K562 (cell line): ENCODE results near the gene INSR. TPM values are rescaled to one million over a fixed set of nuclear protein-coding genes. Genes with fewer than 3 reads are reported as not detected.

Experiments used
- ATAC-seq: fragments of 200-7000 bp; cut with Tn5 transposase; 3 replicates; pipeline ENCODE4 v1.9.1; 2020; ENCODE audit warnings: moderate library complexity
- BruUV-seq: library from RNA; stranded (reverse); fragments of 400-500 nt; replicated peaks from 2 replicates; lab custom pipeline; 2021; lab: Mats Ljungman, UMichigan
- CTCF ChIA-PET: fragments of 300-600 bp; formaldehyde crosslinking; extraction: SDS; loops from one replicate; lab custom pipeline; 2021; ENCODE audit warnings: low intra/inter-chr PET ratio; lab: Yijun Ruan, JAX
- POLR2A ChIA-PET: fragments of 300-600, 350-650 bp; sonication (Branson Sonifier 250); formaldehyde crosslinking; extraction: SDS; loops from one replicate; lab custom pipeline; 2021; ENCODE audit warnings: antibody characterized with exemption, inconsistent platforms; lab: Yijun Ruan, JAX
- DNase-seq, 4 experiments: peaks; one replicate each; pipeline versions ENCODE4 v3.0.0 to v3.0.0-alpha.2; 2011 to 2018; ENCODE audit warnings: low spot score in 3 of 4, mixed read lengths in 3 of 4; ENCODE audit errors: extremely low read depth in 1 of 4
- FAIRE-seq: peaks from 2 replicates; lab custom pipeline; 2011; peaks lifted over from hg19 to GRCh38; lab: Jason Lieb, UNC
- H2AFZ ChIP-seq: 2 replicates; pipeline ENCODE4 v1.6.0; 2011; ENCODE audit warnings: low read depth, low read length, control low read depth, inconsistent platforms
- H3K27ac ChIP-seq: fragments of 200-600 bp; 3 replicates; pipeline ENCODE4 v1.8.0; 2011; ENCODE audit warnings: low read depth, mild to moderate bottlenecking, control low read depth, inconsistent platforms, low read length, moderate library complexity, mixed read lengths; ENCODE audit errors: extremely low read depth
- H3K27me3 ChIP-seq, 2 experiments: fragments of 300-600 bp in 1 of 2; 2 replicates in 1 of 2; 3 replicates in 1 of 2; pipeline versions ENCODE4 v1.6.0 to v1.8.0; 2011; ENCODE audit warnings: inconsistent platforms in 2 of 2, low read length in 2 of 2, mild to moderate bottlenecking in 1 of 2, mixed read lengths in 1 of 2, moderate library complexity in 1 of 2; ENCODE audit not compliant: control insufficient read depth in 2 of 2, insufficient read depth in 2 of 2
- H3K36me3 ChIP-seq: fragments of 300-600 bp; 3 replicates; pipeline ENCODE4 v1.8.0; 2011; ENCODE audit warnings: mild to moderate bottlenecking, low read length, inconsistent platforms; ENCODE audit not compliant: control insufficient read depth, insufficient read depth
- H3K4me1 ChIP-seq, 2 experiments: fragments of 200-600 bp in 1 of 2; replicated peaks in 1 of 2; 2 replicates in 1 of 2; 3 replicates in 1 of 2; pipeline versions ENCODE4 v1.5.1 to v1.8.0; 2011; ENCODE audit warnings: inconsistent platforms in 2 of 2, low read length in 2 of 2, mild to moderate bottlenecking in 1 of 2, mixed read lengths in 1 of 2, moderate library complexity in 1 of 2; ENCODE audit not compliant: control insufficient read depth in 2 of 2, insufficient read depth in 2 of 2
- H3K4me2 ChIP-seq: 2 replicates; pipeline ENCODE4 v1.6.1; 2011; ENCODE audit warnings: low read length, control low read depth, inconsistent platforms, mixed read lengths; ENCODE audit not compliant: insufficient read depth
- H3K4me3 ChIP-seq: fragments of 200-600 bp; sonication (generic), shearing (Covaris generic); 2 replicates; pipeline ENCODE4 v1.5.1; 2016; ENCODE audit warnings: control low read depth, inconsistent platforms
- H3K79me2 ChIP-seq: fragments of 200-600 bp; 3 replicates; pipeline ENCODE4 v1.8.0; 2011; ENCODE audit warnings: low read length, inconsistent platforms; ENCODE audit not compliant: control insufficient read depth, insufficient read depth
- H3K9ac ChIP-seq, 2 experiments: 2 replicates each; pipeline versions ENCODE4 v1.6.0 to v1.6.1; 2011; ENCODE audit warnings: low read depth in 2 of 2, low read length in 2 of 2, control low read depth in 1 of 2, inconsistent platforms in 1 of 2, mild to moderate bottlenecking in 1 of 2, mixed read lengths in 1 of 2; ENCODE audit not compliant: insufficient read depth in 1 of 2
- H3K9me1 ChIP-seq: one replicate; pipeline ENCODE4 v1.6.0; 2011; ENCODE audit warnings: inconsistent platforms, mild to moderate bottlenecking, low read length, moderate library complexity; ENCODE audit not compliant: control insufficient read depth, insufficient read depth
- H3K9me3 ChIP-seq: replicated peaks from 2 replicates; pipeline ENCODE4 v1.5.1; 2011; ENCODE audit warnings: low read depth, low read length, inconsistent platforms; ENCODE audit not compliant: control insufficient read depth, insufficient read depth
- H4K20me1 ChIP-seq: replicated peaks from 2 replicates; pipeline ENCODE4 v1.6.1; 2011; ENCODE audit warnings: low read length, inconsistent platforms, mixed read lengths; ENCODE audit not compliant: control insufficient read depth, insufficient read depth
- FOXP1 ChIP-seq: sonication (generic); formaldehyde crosslinking; IDR thresholded peaks from 2 replicates; pipeline ENCODE4 v1.8.0; 2022; ENCODE audit warnings: mild to moderate bottlenecking, missing genetic modification reagents
- HNRNPLL ChIP-seq: fragments of 200-400 bp; formaldehyde crosslinking; IDR thresholded peaks from 2 replicates; pipeline ENCODE4 v1.6.1; 2017; ENCODE audit warnings: low read length, low read depth, mild to moderate bottlenecking; ENCODE audit not compliant: poor library complexity, severe bottlenecking
- MAFK ChIP-seq: IDR thresholded peaks from 2 replicates; pipeline ENCODE4 v1.6.1; 2011; ENCODE audit warnings: low read length, improper control_type of control experiment
- RHOXF2B ChIP-seq: fragments of 250-450 bp; sonication (Bioruptor Pico); conservative IDR thresholded peaks from 2 replicates; pipeline ENCODE4 v1.5.1; 2021
- SMAD3 ChIP-seq: fragments of 450-650 bp; formaldehyde crosslinking; conservative IDR thresholded peaks from 2 replicates; pipeline ENCODE4 v1.4.0; 2020; ENCODE audit warnings: mild to moderate bottlenecking
- SNRNP70 ChIP-seq: fragments of 200-400 bp; formaldehyde crosslinking; optimal IDR thresholded peaks from 2 replicates; pipeline ENCODE3; 2017; ENCODE audit warnings: low read depth, low read length
- ZNF175 ChIP-seq: fragments of 200-800 bp; sonication (Bioruptor generic); IDR thresholded peaks from 2 replicates; pipeline ENCODE4 v1.6.1; 2016; ENCODE audit warnings: low read depth, mild to moderate bottlenecking, missing genetic modification characterization, missing compliant biosample characterization
- ZNF717 ChIP-seq: fragments of 250-450 bp; sonication (Bioruptor Pico); IDR thresholded peaks from 2 replicates; pipeline ENCODE4 v1.5.0; 2021
- WGBS: fragments of 100-300 bp; shearing (Covaris generic); methylation state at CpG from one replicate; pipeline ENCODE4 v1.1.6; 2016; ENCODE audit warnings: low coverage, mixed read lengths; ENCODE audit not compliant: insufficient coverage; ENCODE audit errors: missing lambda C conversion rate; 5-methylcytosine and 5-hydroxymethylcytosine counted together
- in situ Hi-C: fragments of 300-500 bp; cut with MboI; formaldehyde crosslinking; loops from 4 replicates; pipeline ENCODE4 v1.15.0; 2018; ENCODE audit warnings: inconsistent platforms, mixed read lengths
- intact Hi-C: fragments of 100-400 bp; cut with micrococcal nuclease; formaldehyde crosslinking; loops from 2 replicates; pipeline ENCODE4 v1.14.2; 2022
- polyA plus RNA-seq, 8 experiments: library from polyadenylated mRNA; depleted of rRNA in 4 of 8; stranded (reverse) in 5 of 8; unstranded in 3 of 8; fragments of >200 nt; fragmentation: Nextera tagmentation in 2 of 8; fragmentation: Illumina TruSeq in 1 of 8; extraction: Ambion mirVana in 2 of 8; extraction: Trizol in 1 of 8; gene quantifications; 2 replicates each; pipeline versions ENCODE4 v1.2.1 to v1.2.3, GENCODE V29; 2011 to 2014; ENCODE audit warnings: inconsistent platforms in 1 of 8, missing spikeins in 1 of 8
- total RNA-seq, 7 experiments: library from RNA; depleted of rRNA in 6 of 7; stranded (reverse); fragments of >200 nt in 6 of 7; fragmentation: Illumina TruSeq in 2 of 7; extraction: Trizol in 2 of 7; gene quantifications; 2 replicates each; pipeline versions ENCODE4 v1.2.1 to v1.2.3, GENCODE V29; 2011 to 2021; ENCODE audit warnings: low replicate concordance in 1 of 7
- TF ChIP-seq, protein P1 (sequence below): fragments of 450-650 bp; IDR thresholded peaks from 2 replicates; pipeline ENCODE4 v1.6.1; 2016
- TF ChIP-seq, protein P2 (sequence below): sonication (generic); formaldehyde crosslinking; IDR thresholded peaks from 2 replicates; pipeline ENCODE4 v1.8.1; 2023; ENCODE audit warnings: missing genetic modification reagents, mild to moderate bottlenecking, borderline replicate concordance
- TF ChIP-seq, protein P3 (sequence below): fragments of 250-450 bp; sonication (Bioruptor Pico); IDR thresholded peaks from 2 replicates; pipeline ENCODE4 v1.5.0; 2021
- TF ChIP-seq, protein P4 (sequence below): fragments of 450-650 bp; IDR thresholded peaks from 2 replicates; pipeline ENCODE4 v1.6.1; 2018; ENCODE audit not compliant: partially characterized antibody

INSR gene
- total and polyA plus RNA-seq, 9 of the 15 experiments (the other 6 are each of a cell fraction or from before 2014, with no cell fraction given) = 0.04 to 0.88 (median 0.41) TPM

DNA sequence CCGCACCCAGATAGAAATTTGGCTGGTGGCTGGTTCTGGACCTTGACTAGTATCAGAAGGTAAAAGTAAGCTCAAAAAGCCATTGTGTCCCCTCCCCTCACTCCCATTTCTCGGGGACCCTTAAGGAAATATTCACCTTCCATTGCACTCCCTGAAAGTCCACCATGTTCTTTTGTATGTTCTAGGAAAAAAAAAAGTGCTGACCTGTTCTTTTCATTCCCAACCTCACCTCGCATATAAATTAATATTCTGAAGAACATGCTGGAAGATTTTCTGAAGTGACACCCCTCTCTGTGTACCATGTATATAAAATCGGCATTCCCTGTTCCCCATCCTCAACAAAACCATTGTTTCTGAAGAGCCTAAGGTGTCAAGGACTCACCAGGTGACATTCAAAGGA, 181.5 kb downstream of the INSR start:
- Histone ChIP-seq H3K79me2 (no peaks in the 10 kb centered on the region), H3K4me3 (no peak overlapping the region), H3K27me3 (peaks cover 27 to 50% of the 10 kb centered on the region in 2 experiments; a peak in 4 of 5 replicates), H2AFZ (no peak overlapping the region), H3K9me3 (no peaks in the 10 kb centered on the region), H3K4me1 (no peaks in the 10 kb centered on the region), H3K36me3 (no peaks in the 10 kb centered on the region), H3K9me1 (no peaks in the 10 kb centered on the region), H3K4me2 (no peak overlapping the region), H4K20me1 (no peaks in the 10 kb centered on the region), H3K9ac (no peak overlapping the region), H3K27ac (no peak overlapping the region)
- ChIA-PET CTCF (no interaction called here), POLR2A (no interaction called here)
- no peak for ATAC-seq
- intact Hi-C loops = no loop called here
- no TSS peak for BruUV-seq
- DNase-seq = no peak
- 0% methylated on average over 4 of the region's 4 CpGs for WGBS
- FAIRE-seq = no peak
- in situ Hi-C loops = no loop called here
- no peak for TF ChIP-seq SNRNP70
- no peak for TF ChIP-seq HNRNPLL
- TF ChIP-seq ZNF175 (CRISPR knock-in tag) = no peak
- no peak for TF ChIP-seq ZNF717 (CRISPR knock-in tag)
- TF ChIP-seq, protein P1, sequence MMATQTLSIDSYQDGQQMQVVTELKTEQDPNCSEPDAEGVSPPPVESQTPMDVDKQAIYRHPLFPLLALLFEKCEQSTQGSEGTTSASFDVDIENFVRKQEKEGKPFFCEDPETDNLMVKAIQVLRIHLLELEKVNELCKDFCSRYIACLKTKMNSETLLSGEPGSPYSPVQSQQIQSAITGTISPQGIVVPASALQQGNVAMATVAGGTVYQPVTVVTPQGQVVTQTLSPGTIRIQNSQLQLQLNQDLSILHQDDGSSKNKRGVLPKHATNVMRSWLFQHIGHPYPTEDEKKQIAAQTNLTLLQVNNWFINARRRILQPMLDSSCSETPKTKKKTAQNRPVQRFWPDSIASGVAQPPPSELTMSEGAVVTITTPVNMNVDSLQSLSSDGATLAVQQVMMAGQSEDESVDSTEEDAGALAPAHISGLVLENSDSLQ = no peak
- TF ChIP-seq, protein P2, sequence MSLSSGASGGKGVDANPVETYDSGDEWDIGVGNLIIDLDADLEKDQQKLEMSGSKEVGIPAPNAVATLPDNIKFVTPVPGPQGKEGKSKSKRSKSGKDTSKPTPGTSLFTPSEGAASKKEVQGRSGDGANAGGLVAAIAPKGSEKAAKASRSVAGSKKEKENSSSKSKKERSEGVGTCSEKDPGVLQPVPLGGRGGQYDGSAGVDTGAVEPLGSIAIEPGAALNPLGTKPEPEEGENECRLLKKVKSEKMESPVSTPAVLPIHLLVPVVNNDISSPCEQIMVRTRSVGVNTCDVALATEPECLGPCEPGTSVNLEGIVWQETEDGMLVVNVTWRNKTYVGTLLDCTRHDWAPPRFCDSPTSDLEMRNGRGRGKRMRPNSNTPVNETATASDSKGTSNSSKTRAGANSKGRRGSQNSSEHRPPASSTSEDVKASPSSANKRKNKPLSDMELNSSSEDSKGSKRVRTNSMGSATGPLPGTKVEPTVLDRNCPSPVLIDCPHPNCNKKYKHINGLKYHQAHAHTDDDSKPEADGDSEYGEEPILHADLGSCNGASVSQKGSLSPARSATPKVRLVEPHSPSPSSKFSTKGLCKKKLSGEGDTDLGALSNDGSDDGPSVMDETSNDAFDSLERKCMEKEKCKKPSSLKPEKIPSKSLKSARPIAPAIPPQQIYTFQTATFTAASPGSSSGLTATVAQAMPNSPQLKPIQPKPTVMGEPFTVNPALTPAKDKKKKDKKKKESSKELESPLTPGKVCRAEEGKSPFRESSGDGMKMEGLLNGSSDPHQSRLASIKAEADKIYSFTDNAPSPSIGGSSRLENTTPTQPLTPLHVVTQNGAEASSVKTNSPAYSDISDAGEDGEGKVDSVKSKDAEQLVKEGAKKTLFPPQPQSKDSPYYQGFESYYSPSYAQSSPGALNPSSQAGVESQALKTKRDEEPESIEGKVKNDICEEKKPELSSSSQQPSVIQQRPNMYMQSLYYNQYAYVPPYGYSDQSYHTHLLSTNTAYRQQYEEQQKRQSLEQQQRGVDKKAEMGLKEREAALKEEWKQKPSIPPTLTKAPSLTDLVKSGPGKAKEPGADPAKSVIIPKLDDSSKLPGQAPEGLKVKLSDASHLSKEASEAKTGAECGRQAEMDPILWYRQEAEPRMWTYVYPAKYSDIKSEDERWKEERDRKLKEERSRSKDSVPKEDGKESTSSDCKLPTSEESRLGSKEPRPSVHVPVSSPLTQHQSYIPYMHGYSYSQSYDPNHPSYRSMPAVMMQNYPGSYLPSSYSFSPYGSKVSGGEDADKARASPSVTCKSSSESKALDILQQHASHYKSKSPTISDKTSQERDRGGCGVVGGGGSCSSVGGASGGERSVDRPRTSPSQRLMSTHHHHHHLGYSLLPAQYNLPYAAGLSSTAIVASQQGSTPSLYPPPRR (CRISPR knock-in tag) = no peak
- no peak for TF ChIP-seq RHOXF2B
- TF ChIP-seq FOXP1 (CRISPR knock-in tag) = no peak
- TF ChIP-seq, protein P3, sequence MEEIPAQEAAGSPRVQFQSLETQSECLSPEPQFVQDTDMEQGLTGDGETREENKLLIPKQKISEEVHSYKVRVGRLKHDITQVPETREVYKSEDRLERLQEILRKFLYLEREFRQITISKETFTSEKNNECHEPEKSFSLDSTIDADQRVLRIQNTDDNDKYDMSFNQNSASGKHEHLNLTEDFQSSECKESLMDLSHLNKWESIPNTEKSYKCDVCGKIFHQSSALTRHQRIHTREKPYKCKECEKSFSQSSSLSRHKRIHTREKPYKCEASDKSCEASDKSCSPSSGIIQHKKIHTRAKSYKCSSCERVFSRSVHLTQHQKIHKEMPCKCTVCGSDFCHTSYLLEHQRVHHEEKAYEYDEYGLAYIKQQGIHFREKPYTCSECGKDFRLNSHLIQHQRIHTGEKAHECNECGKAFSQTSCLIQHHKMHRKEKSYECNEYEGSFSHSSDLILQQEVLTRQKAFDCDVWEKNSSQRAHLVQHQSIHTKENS (CRISPR knock-in tag) = no peak
- no peak for TF ChIP-seq SMAD3 (CRISPR knock-in tag)
- TF ChIP-seq, protein P4, sequence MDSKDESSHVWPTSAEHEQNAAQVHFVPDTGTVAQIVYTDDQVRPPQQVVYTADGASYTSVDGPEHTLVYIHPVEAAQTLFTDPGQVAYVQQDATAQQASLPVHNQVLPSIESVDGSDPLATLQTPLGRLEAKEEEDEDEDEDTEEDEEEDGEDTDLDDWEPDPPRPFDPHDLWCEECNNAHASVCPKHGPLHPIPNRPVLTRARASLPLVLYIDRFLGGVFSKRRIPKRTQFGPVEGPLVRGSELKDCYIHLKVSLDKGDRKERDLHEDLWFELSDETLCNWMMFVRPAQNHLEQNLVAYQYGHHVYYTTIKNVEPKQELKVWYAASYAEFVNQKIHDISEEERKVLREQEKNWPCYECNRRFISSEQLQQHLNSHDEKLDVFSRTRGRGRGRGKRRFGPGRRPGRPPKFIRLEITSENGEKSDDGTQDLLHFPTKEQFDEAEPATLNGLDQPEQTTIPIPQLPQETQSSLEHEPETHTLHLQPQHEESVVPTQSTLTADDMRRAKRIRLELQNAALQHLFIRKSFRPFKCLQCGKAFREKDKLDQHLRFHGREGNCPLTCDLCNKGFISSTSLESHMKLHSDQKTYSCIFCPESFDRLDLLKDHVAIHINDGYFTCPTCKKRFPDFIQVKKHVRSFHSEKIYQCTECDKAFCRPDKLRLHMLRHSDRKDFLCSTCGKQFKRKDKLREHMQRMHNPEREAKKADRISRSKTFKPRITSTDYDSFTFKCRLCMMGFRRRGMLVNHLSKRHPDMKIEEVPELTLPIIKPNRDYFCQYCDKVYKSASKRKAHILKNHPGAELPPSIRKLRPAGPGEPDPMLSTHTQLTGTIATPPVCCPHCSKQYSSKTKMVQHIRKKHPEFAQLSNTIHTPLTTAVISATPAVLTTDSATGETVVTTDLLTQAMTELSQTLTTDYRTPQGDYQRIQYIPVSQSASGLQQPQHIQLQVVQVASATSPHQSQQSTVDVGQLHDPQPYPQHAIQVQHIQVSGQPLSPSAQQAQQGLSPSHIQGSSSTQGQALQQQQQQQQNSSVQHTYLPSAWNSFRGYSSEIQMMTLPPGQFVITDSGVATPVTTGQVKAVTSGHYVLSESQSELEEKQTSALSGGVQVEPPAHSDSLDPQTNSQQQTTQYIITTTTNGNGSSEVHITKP = no peak
- TF ChIP-seq MAFK = peak; percentile 37; the same call in 1 of the 2 replicates
